ENCODE data around the gene FGD5.

FGD5 gene

DNA sequence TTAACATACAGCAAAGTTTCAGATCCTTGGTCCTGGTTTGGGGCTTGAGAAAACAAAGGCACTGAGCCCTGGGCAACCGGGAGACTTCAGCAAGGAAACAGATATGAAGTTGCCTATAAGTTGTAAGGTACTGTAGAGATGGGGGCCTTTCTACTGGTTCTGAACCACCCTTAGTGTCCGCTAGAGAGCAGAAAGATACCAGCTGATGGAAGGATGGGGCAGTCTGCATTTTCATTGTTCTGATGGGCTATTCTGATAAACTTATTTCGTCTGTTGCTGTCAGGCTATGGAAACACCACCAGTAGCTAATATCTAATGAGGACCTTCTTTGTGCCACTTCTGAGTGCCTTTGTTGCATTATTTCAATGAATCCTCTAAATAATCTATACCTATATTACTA is 38.7 kb downstream of the FGD5 start:
- no peak overlapping the region for H2AFZ ChIP-seq (ENCODE audit: low read depth)
- no peaks in the 10 kb centered on the region for H3K4me1 ChIP-seq (ENCODE audit: low read depth, poor library complexity, severe bottlenecking)
- H3K79me2 ChIP-seq (ENCODE audit: insufficient read depth, low read depth), result no peaks in the 10 kb centered on the region
- H3K9ac ChIP-seq, result no peak overlapping the region
- no peak overlapping the region for H3K27ac ChIP-seq
- no peak overlapping the region for H3K4me3 ChIP-seq (IDR thresholded peaks at IDR 0.05; ENCODE audit: insufficient read depth, low read depth, low read length)
- TF ChIP-seq, protein P1, sequence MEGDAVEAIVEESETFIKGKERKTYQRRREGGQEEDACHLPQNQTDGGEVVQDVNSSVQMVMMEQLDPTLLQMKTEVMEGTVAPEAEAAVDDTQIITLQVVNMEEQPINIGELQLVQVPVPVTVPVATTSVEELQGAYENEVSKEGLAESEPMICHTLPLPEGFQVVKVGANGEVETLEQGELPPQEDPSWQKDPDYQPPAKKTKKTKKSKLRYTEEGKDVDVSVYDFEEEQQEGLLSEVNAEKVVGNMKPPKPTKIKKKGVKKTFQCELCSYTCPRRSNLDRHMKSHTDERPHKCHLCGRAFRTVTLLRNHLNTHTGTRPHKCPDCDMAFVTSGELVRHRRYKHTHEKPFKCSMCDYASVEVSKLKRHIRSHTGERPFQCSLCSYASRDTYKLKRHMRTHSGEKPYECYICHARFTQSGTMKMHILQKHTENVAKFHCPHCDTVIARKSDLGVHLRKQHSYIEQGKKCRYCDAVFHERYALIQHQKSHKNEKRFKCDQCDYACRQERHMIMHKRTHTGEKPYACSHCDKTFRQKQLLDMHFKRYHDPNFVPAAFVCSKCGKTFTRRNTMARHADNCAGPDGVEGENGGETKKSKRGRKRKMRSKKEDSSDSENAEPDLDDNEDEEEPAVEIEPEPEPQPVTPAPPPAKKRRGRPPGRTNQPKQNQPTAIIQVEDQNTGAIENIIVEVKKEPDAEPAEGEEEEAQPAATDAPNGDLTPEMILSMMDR (conservative IDR thresholded peaks at IDR 0.05; ENCODE audit: low read depth, low read length), result no peak
- H3K4me2 ChIP-seq, result no peak overlapping the region
- no peaks in the 10 kb centered on the region for H3K36me3 ChIP-seq (ENCODE audit: insufficient read depth)
- H3K27me3 ChIP-seq (ENCODE audit: insufficient read depth, low read depth), result no peaks in the 10 kb centered on the region
- no peaks in the 10 kb centered on the region for H4K20me1 ChIP-seq (ENCODE audit: insufficient read depth)

DNA sequence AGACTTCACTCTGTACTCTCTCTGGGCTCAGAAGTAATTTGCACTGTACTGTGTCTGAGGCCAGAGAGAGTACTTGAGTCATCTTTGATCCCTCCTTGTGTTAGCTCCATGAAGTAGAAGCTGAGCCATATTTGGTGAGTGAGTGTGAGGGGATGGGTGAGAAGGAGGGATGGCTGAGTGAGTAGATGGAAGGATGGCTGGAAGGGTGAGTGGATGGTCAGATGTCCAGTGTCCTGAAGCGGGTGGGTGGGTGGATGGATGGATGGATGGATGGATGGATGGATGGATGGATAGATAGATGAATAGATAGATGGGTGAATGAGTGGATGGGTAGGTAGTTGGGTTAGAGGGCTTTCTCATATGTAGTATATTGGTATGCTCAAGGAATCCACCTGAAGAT is 39.3 kb downstream of the FGD5 start:
- no peak overlapping the region for H3K4me2 ChIP-seq
- no peak overlapping the region for H3K27ac ChIP-seq
- TF ChIP-seq, protein P1 (conservative IDR thresholded peaks at IDR 0.05; ENCODE audit: low read depth, low read length), result no peak
- H3K27me3 ChIP-seq (ENCODE audit: insufficient read depth, low read depth), result no peaks in the 10 kb centered on the region
- H2AFZ ChIP-seq (ENCODE audit: low read depth), result no peak overlapping the region
- H3K9ac ChIP-seq, result no peak overlapping the region
- H3K4me3 ChIP-seq (IDR thresholded peaks at IDR 0.05; ENCODE audit: insufficient read depth, low read depth, low read length), result no peak overlapping the region
- no peaks in the 10 kb centered on the region for H4K20me1 ChIP-seq (ENCODE audit: insufficient read depth)
- no peaks in the 10 kb centered on the region for H3K79me2 ChIP-seq (ENCODE audit: insufficient read depth, low read depth)
- H3K36me3 ChIP-seq (ENCODE audit: insufficient read depth), result no peaks in the 10 kb centered on the region
- H3K4me1 ChIP-seq (ENCODE audit: low read depth, poor library complexity, severe bottlenecking), result no peaks in the 10 kb centered on the region

GRCh38 chr3:14859880-14860279 is 41.1 kb downstream of the FGD5 start:
- H3K4me1 ChIP-seq (ENCODE audit: low read depth, poor library complexity, severe bottlenecking), result no peaks in the 10 kb centered on the region
- no peak overlapping the region for H3K9ac ChIP-seq
- H3K4me2 ChIP-seq, result no peak overlapping the region
- no peaks in the 10 kb centered on the region for H3K27me3 ChIP-seq (ENCODE audit: insufficient read depth, low read depth)
- TF ChIP-seq, protein P1 (conservative IDR thresholded peaks at IDR 0.05; ENCODE audit: low read depth, low read length), result no peak
- H2AFZ ChIP-seq (ENCODE audit: low read depth), result no peak overlapping the region
- H3K27ac ChIP-seq, result no peak overlapping the region
- no peak overlapping the region for H3K4me3 ChIP-seq (IDR thresholded peaks at IDR 0.05; ENCODE audit: insufficient read depth, low read depth, low read length)
- H3K79me2 ChIP-seq (ENCODE audit: insufficient read depth, low read depth), result no peaks in the 10 kb centered on the region
- no peaks in the 10 kb centered on the region for H3K36me3 ChIP-seq (ENCODE audit: insufficient read depth)
- no peaks in the 10 kb centered on the region for H4K20me1 ChIP-seq (ENCODE audit: insufficient read depth)

GRCh38 chr3:14861031-14861430 is 42.3 kb downstream of the FGD5 start:
- Histone ChIP-seq H3K27me3 (ENCODE audit: insufficient read depth, low read depth) (no peaks in the 10 kb centered on the region), H2AFZ (ENCODE audit: low read depth) (no peak overlapping the region), H3K9ac (no peak overlapping the region), H3K4me3 (IDR thresholded peaks at IDR 0.05; ENCODE audit: insufficient read depth, low read depth, low read length) (no peak overlapping the region), H3K79me2 (ENCODE audit: insufficient read depth, low read depth) (no peaks in the 10 kb centered on the region), H3K27ac (no peak overlapping the region), H3K4me1 (ENCODE audit: low read depth, poor library complexity, severe bottlenecking) (no peaks in the 10 kb centered on the region), H3K36me3 (ENCODE audit: insufficient read depth) (no peaks in the 10 kb centered on the region), H4K20me1 (ENCODE audit: insufficient read depth) (no peaks in the 10 kb centered on the region), H3K4me2 (no peak overlapping the region)
- TF ChIP-seq, protein P1 (conservative IDR thresholded peaks at IDR 0.05; ENCODE audit: low read depth, low read length), result no peak
